GM21576 (cell line): ENCODE results near the gene P2RY2.

Experiments used
- ATAC-seq: cut with Tn5 transposase; IDR thresholded peaks from one replicate; pipeline ENCODE4 v1.9.1; 2021; ENCODE audit warnings: mild to moderate bottlenecking, moderate library complexity; ENCODE audit not compliant: unreplicated experiment

P2RY2 gene

GRCh38 chr11:73281796-73282660 is 63.9 kb downstream of the P2RY2 start:
- ATAC-seq: no peak

- ATAC-seq: no peak
Measured at GRCh38 chr11:73283276-73284000, 65.4 kb downstream of the P2RY2 start.

GRCh38 chr11:73284106-73284505 is 66.0 kb downstream of the P2RY2 start:
- no peak for ATAC-seq

- ATAC-seq: no peak
Measured at GRCh38 chr11:73285721-73286120, 67.6 kb downstream of the P2RY2 start.
